Tibial nerve (tissue), 4 donors: ENCODE measurements around the gene MTIF2. TPM values are rescaled to one million over a fixed set of nuclear protein-coding genes. Genes with fewer than 3 reads are reported as not detected.
A peak's percentile ranks its signal among the peaks of the same experiment; 100 is the strongest.
"Not testable (repeated sequence)": the region's sequence is repeated elsewhere in the genome, so short reads cannot be mapped to it uniquely, and the experiment has no call there.

Experiments
- DNase-seq, 2 donors: peaks; one replicate each; pipeline ENCODE4 v3.0.0-alpha.2; 2019; ENCODE audit warnings: low spot score in 2 of 2
- H3K27ac ChIP-seq, 4 donors: fragments of 200-600 bp; sonication (generic) in 3 of 4; one replicate each; pipeline ENCODE4 v1.5.1; 2017 to 2019; ENCODE audit warnings: mild to moderate bottlenecking in 1 of 4
- H3K27me3 ChIP-seq, 2 donors: fragments of 200-600 bp; sonication (generic) in 1 of 2; one replicate each; pipeline versions ENCODE4 v1.5.1 to v1.6.0; 2017 to 2019
- H3K36me3 ChIP-seq, 3 donors: fragments of 200-600 bp; sonication (generic); one replicate each; pipeline ENCODE4 v1.5.1; 2018 to 2019
- H3K4me1 ChIP-seq, 4 donors: fragments of 200-600 bp; sonication (generic) in 3 of 4; one replicate each; pipeline ENCODE4 v1.5.1; 2017 to 2019
- H3K4me3 ChIP-seq, 4 donors: fragments of 200-600 bp; sonication (generic) in 3 of 4; one replicate each; pipeline ENCODE4 v1.5.1; 2017 to 2019; ENCODE audit warnings: mild to moderate bottlenecking in 1 of 4, moderate library complexity in 1 of 4
- H3K9me3 ChIP-seq, 4 donors: fragments of 200-600 bp; sonication (generic) in 3 of 4; one replicate each; pipeline ENCODE4 v1.5.1; 2017 to 2019
- EP300 ChIP-seq, 2 donors: sonication (generic); formaldehyde crosslinking; IDR thresholded peaks; one replicate each; pipeline ENCODE4 v1.6.1; 2017; ENCODE audit warnings: antibody characterized with exemption in 2 of 2, mild to moderate bottlenecking in 1 of 2
- POLR2A ChIP-seq, 2 donors: fragments of 450-650 bp; IDR thresholded peaks; one replicate each; pipeline ENCODE4 v1.6.1; 2017; ENCODE audit warnings: antibody characterized with exemption in 2 of 2, mild to moderate bottlenecking in 2 of 2, moderate library complexity in 2 of 2
- WGBS, 2 donors: methylation state at CpG; one replicate each; pipeline ENCODE4 v1.1.5; 2018; 5-methylcytosine and 5-hydroxymethylcytosine counted together
- total RNA-seq, 4 donors: library from RNA; depleted of rRNA; stranded (reverse); fragments of >200 nt; gene quantifications; one replicate each; pipeline ENCODE4 v1.1.0, GENCODE V29; 2016
- TF ChIP-seq, protein P1 (sequence below), 5 experiments: fragments of 200-600 bp in 3 of 5; fragments of 450-650 bp in 2 of 5; sonication (generic) in 3 of 5; IDR thresholded peaks; one replicate each; pipeline ENCODE4 v1.5.1; 2016 to 2019; ENCODE audit warnings: antibody characterized with exemption in 5 of 5, mild to moderate bottlenecking in 3 of 5, moderate library complexity in 2 of 5

Gene MTIF2
- total RNA-seq, 4 donors from 2014 or later = 11.8 to 31.9 (median 18.0) TPM

DNA sequence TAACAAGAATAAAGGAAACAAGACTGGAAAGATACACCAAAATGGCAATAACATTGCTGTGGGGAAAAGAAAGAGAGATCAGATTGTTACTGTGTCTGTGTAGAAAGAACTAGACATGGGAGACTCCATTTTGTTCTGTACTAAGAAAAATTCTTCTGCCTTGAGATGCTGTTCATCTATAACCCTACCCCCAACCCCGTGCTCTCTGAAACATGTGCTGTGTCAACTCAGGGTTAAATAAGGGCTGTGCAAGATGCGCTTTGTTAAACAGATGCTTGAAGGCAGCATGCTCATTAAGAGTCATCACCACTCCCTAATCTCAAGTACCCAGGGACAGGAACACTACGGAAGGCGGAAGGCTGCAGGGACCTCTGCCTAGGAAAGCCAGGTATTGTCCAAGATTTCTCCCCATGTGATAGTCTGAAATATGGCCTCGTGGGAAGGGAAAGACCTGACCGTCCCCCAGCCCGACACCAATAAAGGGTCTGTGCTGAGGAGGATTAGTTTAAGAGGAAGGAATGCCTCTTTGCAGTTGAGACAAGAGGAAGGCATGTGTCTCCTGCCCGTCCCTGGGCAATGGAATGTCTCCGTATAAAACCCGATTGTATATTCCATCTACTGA is 10.3 kb upstream of the MTIF2 start:
- not testable (repeated sequence) for H3K4me3 ChIP-seq, H3K27me3 ChIP-seq, H3K27ac ChIP-seq, DNase-seq, H3K9me3 ChIP-seq, H3K36me3 ChIP-seq
- WGBS, 2 donors = 26 to 32% methylated on average over 10 of the region's 10 CpGs
- H3K4me1 ChIP-seq = peaks cover 0 to 14% (median 3%) of the 10 kb centered on the region in 4 donors

DNA sequence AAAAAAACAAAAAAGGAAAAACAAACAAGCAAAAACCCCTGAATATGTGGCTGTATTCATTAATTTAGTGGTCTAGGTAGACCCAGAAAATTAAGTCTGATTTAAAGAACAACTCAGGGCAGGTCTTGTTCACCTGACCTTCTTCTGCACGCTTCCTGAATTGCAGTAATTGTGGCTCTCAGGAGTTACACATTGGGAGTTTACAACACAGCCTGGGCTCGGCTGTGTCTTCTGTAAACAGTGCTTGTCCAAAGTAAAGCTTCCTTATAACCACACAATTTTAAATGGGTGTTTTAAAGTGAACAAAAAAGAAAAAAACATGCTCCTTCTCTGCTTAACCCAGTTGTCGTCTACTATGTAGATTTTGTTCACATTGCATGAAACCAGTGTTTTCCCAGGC is 8.3 kb upstream of the MTIF2 start:
- WGBS, 2 donors = 62 to 68% methylated on average over 3 of the region's 3 CpGs
- Histone ChIP-seq H3K27me3 (no peaks in the 10 kb centered on the region), H3K4me3 (no peak overlapping the region), H3K9me3 (no peaks in the 10 kb centered on the region), H3K27ac (no peak overlapping the region), H3K4me1 (no peaks in the 10 kb centered on the region), H3K36me3 (no peaks in the 10 kb centered on the region)
- no peak for DNase-seq
- TF ChIP-seq EP300 (IDR thresholded peaks at IDR 0.05) (no peak), POLR2A (IDR thresholded peaks at IDR 0.05) (no peak)
- TF ChIP-seq, protein P1, sequence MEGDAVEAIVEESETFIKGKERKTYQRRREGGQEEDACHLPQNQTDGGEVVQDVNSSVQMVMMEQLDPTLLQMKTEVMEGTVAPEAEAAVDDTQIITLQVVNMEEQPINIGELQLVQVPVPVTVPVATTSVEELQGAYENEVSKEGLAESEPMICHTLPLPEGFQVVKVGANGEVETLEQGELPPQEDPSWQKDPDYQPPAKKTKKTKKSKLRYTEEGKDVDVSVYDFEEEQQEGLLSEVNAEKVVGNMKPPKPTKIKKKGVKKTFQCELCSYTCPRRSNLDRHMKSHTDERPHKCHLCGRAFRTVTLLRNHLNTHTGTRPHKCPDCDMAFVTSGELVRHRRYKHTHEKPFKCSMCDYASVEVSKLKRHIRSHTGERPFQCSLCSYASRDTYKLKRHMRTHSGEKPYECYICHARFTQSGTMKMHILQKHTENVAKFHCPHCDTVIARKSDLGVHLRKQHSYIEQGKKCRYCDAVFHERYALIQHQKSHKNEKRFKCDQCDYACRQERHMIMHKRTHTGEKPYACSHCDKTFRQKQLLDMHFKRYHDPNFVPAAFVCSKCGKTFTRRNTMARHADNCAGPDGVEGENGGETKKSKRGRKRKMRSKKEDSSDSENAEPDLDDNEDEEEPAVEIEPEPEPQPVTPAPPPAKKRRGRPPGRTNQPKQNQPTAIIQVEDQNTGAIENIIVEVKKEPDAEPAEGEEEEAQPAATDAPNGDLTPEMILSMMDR (IDR thresholded peaks at IDR 0.05) = no peak

DNA sequence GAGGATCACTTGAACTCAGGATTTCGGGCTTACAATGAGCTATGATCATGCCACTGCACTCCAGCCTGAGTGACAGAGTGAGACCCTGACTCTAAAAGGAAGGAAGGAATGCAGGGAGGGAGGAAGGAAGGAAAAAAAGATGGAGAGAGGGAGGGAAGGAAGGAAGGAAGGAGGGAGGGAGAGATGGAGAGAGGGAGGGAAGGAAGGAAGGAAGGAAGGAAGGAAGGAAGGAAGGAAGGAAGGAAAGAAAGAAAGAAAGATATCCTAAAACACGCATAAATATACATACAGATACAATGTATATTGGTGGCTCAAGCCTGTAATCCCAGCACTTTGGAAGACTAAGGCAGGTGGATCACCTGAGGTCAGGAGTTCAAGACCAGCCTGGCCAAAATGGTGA is 5.3 kb upstream of the MTIF2 start:
- DNase-seq = not testable (repeated sequence)
- 88 to 91% methylated on average over 2 of the region's 2 CpGs for WGBS, 2 donors

DNA sequence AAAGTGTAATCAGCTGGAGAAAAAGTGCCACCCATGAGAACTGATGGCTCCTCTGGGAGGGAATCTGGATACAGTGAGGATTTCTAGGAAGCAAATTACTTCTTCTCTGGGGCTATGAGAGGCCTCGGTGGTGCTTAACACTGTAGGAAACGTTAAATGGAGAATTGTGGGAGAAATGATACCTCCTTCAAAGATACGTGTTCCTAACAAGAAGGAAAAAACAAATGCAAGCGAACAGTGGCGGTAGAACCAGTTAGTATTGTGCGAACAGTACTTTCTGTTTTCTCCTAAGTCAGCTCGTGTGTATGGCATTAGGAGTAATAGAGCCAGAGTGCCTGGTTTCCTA is 587 bp upstream of the MTIF2 start:
- TF ChIP-seq POLR2A (IDR thresholded peaks at IDR 0.05) = no peak
- Histone ChIP-seq H3K4me1 (peaks cover 0 to 15% (median 12%) of the 10 kb centered on the region in 4 donors), H3K4me3 (peak overlapping the region; percentile 59 to 69 (median 62)), H3K36me3 (peaks cover 0 to 27% (median 0%) of the 10 kb centered on the region in 3 donors), H3K9me3 (no peaks in the 10 kb centered on the region), H3K27ac (peak overlapping the region; percentile 77 to 89 (median 82)), H3K27me3 (no peaks in the 10 kb centered on the region)
- WGBS, 2 donors = 43% methylated on average over 7 of the region's 7 CpGs
- DNase-seq = no peak

More for the DNA sequence above, 5.3 kb upstream of the MTIF2 start:
- H3K27ac ChIP-seq, H3K27me3 ChIP-seq, H3K4me3 ChIP-seq, H3K9me3 ChIP-seq, H3K4me1 ChIP-seq, H3K36me3 ChIP-seq: not testable (repeated sequence)

DNA sequence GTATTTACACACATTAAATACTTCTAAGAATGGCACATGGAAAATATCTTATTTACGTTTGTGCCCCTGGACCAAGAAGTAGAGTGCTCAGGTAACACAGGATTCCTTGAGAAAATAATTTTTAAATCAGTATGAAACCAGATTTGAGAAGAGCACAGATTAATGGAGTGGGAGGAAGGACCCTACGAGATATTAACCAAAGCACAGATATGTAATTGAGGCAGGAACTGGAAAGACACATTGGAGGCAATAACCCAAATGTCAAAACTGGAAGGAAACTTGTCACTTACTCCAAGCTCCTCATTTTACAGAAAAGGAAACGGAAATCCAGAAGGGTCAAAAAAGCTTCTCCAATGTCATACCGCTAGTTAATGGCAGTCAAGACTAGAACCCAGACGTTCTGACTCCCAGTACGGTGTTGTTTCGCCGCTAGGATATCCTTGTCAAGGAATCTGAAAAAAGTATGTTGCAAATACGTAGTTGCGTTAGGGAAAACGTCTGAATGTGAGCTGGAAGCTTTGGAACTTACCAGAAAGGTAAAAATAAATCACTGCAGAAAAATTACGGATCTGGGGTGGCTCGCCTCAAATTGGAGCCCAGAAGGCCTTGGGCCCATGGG is 634 bp downstream of the MTIF2 start:
- no peak for DNase-seq
- WGBS, 2 donors = 17 to 22% methylated on average over 13 of the region's 13 CpGs
- Histone ChIP-seq H3K27me3 (no peaks in the 10 kb centered on the region), H3K4me3 (peak overlapping the region; percentile 59 to 69 (median 62)), H3K27ac (peak overlapping the region; percentile 77 to 89 (median 82)), H3K9me3 (no peaks in the 10 kb centered on the region), H3K36me3 (peaks cover 2 to 39% (median 4%) of the 10 kb centered on the region in 3 donors), H3K4me1 (peaks cover 0 to 15% (median 12%) of the 10 kb centered on the region in 4 donors)
- TF ChIP-seq EP300 (IDR thresholded peaks at IDR 0.05) = no peak
- TF ChIP-seq POLR2A (IDR thresholded peaks at IDR 0.05) = no peak
- TF ChIP-seq, protein P1 (IDR thresholded peaks at IDR 0.05) = no peak

DNA sequence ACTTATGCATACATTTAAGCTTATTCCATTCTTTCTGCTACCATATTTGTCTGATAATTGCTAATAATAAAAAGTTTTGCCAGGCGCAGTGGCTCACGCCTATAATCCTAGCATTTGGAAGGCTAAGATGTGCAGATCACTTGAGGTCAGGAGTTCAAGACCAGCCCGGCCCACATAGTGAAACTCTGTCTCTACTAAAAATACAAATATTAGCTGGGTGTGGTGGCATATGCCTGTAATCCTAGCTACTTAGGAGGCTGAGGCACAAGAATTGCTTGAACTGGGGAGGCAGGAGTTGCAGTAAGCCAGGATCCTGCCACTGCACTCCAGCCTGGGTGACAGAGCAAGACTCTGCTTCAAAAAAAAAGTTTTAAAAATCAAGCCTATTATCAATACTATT is 9.4 kb downstream of the MTIF2 start:
- not testable (repeated sequence) for H3K4me1 ChIP-seq
- WGBS, 2 donors = 82 to 83% methylated on average over 3 of the region's 3 CpGs

DNA sequence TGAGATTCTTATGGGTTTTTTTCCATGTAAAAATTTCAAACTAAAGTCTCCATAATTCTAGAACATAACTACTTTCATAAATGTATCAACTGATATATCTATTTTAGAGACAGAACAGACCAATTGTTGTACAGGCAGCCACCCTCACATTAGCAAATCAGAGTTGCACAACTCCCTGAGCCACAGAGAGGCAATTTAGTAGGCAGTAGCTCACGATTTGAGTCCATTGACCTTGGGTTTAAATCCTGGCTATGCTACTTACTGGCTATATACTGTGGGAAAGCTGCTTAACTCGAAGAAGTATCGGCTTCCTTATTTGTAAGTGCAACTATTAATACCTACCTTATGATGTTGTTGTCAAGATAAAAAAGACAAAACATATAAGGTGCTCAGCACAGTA is 16.2 kb downstream of the MTIF2 start:
- 82% methylated on average over 3 of the region's 3 CpGs for WGBS, 2 donors
- H3K27me3 ChIP-seq = no peaks in the 10 kb centered on the region
- DNase-seq = no peak
- TF ChIP-seq POLR2A (IDR thresholded peaks at IDR 0.05) (no peak), EP300 (IDR thresholded peaks at IDR 0.05) (no peak)
- TF ChIP-seq, protein P1 (IDR thresholded peaks at IDR 0.05) = no peak
- no peak overlapping the region for H3K27ac ChIP-seq
- no peak overlapping the region for H3K4me3 ChIP-seq
- H3K4me1 ChIP-seq = no peaks in the 10 kb centered on the region
- peaks cover 0 to 86% (median 0%) of the 10 kb centered on the region in 3 donors for H3K36me3 ChIP-seq
- H3K9me3 ChIP-seq = no peaks in the 10 kb centered on the region

More for the DNA sequence above, 9.4 kb downstream of the MTIF2 start:
- H3K4me3 ChIP-seq, H3K9me3 ChIP-seq, DNase-seq, H3K27ac ChIP-seq, H3K27me3 ChIP-seq: not testable (repeated sequence)
- H3K36me3 ChIP-seq = peaks cover 7 to 90% (median 9%) of the 10 kb centered on the region in 3 donors
